Renal cortex interstitium (tissue), 11 donors: Measurements from ENCODE around the gene MCF2L. TPM values are rescaled to one million over a fixed set of nuclear protein-coding genes. Genes with fewer than 3 reads are reported as not detected.

Experiments used
- DNase-seq, 11 donors: peaks; one replicate each; pipeline ENCODE4 v3.0.0-alpha.2; 2013; ENCODE audit warnings: low read depth in 9 of 11, low spot score in 4 of 11; ENCODE audit errors: extremely low read depth in 1 of 11
- polyA plus RNA-seq, 3 donors: library from polyadenylated mRNA; unstranded; fragments of 120-200 nt; gene quantifications; one replicate each; pipeline ENCODE4 v1.2.1, GENCODE V29; 2013; ENCODE audit not compliant: insufficient read length in 3 of 3

The MCF2L gene
- polyA plus RNA-seq, 3 donors: 29.5 to 46.9 (median 34.9) TPM

DNA sequence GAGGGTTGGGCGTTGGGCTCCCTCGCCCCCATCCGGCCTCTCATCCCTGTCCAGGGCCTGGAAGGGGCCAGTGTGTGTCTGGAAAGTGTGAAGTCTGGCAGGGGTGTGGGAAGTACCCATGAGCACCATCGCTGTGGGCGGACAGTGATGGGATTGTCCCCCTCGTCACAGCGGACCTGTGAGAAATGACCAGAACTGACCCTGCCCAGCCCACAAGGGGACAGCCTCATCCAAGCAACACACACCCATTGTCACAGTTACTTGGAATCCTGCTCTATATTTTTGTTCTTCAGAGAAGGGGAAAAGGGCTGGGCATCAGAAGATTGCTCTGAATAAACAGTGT lies 18.6 kb downstream of the MCF2L start:
- DNase-seq: no peak

DNA sequence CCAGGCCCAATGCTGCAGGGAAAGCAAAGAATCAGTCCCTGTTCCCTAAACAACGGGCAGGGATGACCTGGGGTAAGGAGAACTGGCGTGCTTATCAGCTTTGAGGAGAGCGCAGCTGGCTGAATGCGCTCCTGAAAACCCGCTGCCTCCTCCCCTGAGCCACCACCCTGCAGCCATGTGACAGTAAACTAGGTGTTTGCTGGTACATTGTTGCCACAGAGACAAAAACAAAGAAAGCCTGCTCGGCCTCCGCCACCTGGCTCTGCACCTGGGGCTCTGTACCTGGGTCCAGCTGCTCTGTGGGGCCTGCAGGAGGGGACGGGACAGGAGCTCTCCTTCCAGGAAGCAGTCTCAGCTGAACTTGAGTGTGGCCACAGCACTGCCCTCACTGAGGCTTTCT lies 21.8 kb downstream of the MCF2L start:
- peak in 1 of 11 donors; percentile 58 for DNase-seq

DNA sequence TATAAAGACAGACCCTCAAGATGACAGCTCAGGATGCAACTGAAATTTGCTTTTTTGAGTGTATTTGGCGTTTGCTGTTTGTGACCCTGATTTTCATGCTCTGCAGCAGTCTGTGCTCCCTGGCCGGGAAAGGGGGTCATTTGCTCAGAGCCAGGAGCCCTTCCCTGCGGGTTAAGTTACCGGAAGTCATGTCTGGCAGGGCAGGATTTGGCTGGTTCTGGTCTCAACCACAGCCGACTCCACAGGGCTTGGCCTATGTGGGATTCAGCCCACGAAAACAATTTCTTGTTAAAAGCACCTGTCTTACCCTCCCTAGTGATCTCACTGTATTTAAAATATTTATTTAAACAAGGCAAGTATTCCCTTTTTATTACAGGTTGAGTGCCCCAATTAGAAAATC lies 22.6 kb downstream of the MCF2L start:
- DNase-seq: no peak

DNA sequence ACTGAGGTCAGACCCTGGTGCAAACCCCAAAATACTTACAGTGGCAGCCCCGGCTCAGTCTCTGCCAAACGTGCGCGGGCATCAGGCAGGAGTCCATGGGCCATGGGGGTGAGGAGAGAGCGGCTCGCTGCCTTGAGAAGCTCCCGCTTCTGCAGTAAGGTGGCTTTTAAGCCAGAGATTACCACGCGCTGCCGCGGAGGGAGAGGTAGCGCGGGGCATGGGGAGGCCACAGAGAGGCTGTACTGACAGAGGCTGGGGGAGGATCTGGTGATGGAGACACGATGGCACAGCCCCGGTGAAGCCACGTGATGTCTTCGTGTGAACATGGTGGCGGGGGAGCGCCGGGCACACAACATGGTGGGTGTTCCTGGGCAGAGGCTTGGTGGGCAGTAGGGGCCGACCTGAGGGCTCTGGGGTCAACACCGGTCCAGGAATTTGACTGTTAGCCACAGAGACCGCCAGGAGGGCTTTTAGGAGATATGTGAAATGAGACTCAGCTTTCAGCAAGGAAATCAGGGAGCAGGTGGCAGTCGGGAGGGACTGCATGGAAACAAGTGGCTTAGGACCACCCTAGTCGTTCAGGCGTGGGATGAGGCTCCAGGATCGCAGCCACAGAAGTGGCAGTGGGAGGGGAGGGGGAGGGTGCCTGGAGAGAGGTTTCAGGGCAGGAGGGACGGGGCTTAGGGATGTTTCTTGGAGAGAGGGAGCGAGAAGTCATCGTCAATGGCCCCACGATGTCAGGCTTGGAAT lies 24.1 kb downstream of the MCF2L start:
- DNase-seq: no peak

DNA sequence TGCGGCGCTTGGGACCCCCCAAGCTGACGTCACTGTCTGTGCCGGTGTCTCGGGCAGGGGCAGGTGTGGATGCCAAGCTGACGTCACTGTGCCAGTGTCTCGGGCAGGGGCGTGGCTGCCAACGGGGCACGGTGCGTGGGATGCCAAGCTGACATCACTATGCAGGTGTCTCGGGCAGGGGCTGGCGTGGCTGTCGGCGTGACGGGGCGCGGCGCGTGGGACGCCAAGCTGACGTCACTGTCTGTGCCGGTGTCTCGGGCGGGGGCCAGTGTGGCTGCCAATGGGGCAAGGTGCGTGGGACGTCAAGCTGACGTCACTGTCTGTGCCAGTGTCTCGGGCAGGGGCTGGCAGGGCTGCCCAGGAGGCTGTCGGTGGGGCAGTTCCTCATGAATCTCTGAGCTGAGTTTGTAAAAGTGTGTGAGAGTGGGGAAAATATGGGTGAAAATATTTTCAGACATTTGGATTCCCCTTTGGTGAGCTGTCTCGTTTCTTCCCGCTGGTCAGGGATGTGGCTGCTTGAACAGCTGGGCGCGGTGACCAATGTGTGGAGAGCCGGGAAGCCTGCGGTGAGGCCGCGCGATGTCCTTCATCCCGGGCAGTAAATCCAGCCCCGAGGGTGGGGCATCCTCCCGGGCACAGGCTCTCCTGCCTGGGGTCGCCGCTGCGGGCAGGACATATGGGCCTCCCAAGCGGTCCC lies 25.2 kb downstream of the MCF2L start:
- DNase-seq: no peak

DNA sequence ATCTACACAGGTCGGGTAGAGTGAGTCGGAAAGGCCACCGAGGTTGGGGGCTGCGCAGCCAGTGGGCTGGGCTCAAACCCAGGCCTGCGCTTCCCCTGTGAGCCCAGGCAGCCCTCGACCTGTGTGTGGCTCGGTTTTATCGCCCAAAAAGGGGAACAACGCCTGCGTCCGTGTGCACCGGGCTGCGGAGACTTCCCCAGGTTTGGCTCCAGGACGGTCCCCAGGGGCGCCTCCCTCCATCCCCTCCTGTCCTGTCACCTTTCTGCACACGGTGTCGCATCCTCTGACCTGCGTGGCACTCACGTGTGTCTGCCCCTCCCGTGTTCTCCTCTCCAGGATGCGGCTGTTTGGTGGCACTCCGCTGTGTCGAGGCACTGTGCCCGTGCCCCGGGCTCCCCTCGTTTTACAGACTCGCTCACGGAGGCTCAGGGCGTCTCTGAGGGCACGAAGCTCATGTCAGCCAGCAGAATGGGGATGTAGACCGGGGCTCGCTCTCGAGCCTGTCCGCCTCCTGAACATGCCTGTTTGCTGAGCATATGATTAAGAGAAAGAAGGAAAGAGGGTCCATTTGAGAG lies 25.9 kb downstream of the MCF2L start:
- DNase-seq: no peak

DNA sequence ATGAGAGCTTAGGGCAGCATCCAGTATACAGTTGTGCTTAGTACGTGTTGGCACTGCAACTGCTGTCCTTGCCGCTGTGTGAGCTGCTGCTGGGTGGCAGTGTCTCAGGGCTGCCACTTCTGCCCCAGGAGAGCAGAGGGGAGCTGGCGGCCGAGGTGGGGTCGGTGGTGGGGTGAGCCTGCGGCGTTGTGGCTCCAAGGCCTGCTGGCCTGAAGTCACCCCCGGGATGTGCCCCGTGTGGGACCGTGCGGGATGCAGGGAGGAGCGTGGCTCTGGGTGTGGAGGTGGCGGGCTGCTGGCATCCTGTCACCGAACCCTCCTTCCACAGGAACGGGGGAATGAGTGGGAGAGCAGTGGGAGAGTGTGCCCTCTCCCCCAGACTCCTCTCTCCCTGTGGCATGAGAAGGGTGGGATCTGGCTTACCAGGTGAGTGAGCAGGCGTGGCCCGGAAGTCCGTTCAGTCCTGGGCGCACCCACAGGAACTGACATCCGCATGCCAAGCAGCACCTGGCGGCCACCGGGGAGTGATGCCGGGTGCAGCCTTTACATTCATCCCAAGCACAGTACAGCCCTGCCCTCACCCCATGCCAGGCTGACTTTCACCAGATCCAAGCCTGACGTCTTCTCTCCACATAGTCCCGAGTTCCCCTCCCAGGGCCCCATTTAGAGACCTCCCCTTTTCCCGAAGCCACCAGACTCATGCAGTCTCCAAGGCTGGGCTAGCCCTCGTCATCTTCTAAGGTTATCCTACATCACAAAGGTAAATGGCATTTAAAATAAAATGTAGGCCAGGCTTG lies 26.6 kb downstream of the MCF2L start:
- DNase-seq: no peak

DNA sequence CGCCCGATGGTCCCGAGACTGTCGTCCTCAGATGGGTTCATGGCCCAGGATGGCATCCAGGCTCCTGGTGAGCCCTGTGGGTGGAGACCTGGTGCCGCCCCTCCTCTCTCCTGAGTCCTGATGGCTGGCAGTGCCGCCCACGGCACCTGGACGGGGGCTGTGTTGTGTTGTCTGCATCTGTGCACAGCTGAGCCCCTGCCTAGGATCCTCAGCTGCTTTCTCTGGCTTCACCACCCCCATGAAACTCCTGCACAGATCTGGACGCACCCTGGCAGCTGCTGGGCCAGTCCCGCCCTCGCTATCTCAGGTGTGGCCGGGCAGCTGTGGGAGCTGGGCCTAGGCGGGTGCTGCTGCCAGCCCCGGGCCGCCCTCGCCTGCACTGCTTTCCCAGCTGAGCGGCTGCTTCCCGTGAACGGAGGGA lies 27.7 kb downstream of the MCF2L start:
- DNase-seq: no peak

DNA sequence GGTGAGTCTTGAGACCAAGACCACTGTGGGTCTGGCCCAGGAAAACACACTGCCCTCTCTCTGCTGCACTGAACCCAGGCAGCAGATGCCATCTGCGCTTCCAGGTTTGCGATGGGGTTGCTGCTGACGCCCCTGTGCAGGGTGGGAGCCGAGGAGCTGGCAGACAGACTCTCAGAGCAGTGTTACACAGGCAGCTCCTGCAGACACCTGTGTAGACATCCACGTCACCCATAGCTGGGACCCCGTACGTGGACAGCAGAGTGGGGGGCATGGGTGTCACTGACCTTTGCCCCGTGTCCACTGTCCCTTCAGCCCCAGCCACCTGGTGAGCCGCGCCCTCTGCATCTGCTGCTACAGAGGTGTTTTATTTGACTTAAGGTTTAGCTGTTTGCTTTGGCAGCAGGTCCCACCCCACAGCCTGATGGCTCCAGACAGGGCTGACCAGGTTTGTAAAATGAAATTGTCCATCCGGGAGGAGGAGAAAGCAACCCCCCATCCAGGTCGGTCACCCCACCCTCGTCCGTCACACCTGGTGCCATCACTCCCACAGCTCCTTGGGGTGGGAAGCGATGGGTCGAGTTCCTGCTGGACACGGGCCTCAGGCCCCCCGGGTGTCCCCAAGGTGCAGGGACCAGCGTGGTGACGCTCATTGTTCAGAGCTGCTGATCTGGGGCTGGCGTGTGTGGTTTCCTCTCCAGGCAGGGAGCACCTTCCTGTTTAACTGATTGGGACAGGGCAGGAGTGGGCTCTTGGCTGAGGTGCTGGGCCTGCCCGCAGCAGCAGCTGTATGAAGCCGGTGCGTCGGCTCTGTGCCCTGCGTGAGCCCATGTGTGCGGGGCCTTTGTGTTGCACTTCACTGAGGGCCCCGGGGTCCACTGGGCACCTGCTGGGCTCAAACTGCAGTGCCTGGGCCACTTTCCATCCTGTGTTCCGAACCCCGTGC lies 28.4 kb downstream of the MCF2L start:
- DNase-seq: no peak

DNA sequence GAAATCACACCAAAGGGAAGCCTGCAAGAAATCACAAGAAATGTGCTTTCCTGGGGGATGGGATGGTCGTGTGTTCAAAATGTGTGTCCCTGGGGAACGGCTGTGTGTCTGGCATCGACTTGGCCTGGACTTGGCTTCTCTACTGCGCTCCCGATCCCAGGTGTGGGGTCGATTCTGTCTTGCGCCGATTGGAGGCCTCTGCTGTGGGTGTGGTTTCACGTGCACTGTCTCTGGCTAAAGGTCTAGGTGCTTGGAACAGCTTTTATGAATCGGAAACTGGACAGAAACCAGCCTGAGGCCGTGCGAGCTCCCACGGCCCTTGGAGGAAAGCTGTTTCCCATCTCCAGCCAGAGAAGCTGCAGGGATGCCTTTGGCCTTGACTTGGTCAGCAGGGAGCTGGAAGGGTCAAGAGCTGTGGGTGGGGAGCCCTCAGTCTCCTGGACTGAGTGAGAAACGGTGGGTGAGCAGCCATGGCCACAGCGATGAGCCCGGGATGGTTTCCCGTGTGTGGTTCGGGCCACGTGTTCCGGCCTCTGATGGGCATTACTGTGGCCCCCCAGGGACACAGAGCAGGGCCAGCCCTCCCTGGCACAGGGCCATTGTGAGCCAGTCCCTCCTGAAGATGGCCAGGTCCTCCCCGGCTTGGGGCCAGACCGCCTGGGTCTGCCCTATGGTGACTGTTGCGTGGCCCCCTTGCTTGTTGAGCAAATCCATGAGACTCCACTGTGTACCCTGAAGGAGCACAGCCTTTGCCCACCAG lies 29.7 kb downstream of the MCF2L start:
- DNase-seq: no peak

DNA sequence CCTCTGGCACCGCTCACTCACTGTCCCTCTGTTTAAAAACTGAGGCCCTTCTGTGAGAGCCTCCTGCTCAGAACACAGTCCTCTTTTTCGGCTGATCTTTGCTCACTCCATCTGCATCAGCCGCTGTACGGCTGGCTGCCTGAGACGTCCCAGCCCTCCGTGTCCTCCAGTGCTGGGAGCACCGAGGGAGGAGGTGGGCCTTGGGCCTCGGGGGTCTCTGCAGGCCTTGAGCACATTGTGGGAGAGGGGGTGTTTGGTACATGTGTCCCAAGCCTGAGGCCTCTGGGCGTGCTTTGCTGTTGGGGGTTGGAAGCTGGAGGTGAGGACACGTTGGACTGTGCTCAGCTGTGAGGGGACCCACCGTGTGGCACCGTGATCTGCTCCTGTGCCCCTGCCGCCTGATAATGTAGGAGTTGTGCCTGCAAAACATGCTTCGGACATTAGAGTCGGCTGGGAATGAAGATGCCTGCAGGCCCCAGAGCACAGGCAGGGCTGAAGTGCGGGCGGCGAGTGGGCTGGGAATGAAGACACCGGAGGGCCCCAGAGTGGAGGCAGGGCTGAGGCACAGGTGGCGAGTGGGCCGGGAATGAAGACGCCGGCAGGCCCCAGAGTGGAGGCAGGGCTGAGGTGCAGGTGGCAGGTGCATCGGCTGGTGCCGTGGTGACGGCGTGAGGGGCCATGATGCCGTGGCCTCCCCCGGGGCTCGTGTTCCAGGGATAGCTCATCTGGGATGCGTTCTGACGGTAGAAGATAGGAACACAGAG lies 30.6 kb downstream of the MCF2L start:
- no peak for DNase-seq

DNA sequence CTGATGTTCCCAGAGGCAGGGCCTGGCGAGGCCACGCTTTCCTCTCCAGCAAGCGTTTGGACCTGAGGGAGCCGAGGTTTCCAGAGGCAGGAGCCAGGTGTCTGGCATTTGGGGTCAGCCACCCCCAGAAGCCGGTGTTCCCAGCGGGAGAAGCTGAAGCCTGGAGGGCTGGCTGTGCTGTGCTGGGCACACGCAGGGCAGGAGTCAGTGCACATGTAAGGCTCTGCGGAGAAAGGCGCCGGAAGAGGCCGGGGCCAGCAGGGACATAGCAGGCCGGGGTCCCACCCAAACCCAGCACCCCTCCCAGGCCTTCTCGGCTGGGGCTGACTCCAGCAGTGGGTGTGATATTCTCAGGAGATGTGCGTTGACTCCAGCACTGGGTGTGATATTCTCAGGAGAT lies 31.6 kb downstream of the MCF2L start:
- DNase-seq: no peak

DNA sequence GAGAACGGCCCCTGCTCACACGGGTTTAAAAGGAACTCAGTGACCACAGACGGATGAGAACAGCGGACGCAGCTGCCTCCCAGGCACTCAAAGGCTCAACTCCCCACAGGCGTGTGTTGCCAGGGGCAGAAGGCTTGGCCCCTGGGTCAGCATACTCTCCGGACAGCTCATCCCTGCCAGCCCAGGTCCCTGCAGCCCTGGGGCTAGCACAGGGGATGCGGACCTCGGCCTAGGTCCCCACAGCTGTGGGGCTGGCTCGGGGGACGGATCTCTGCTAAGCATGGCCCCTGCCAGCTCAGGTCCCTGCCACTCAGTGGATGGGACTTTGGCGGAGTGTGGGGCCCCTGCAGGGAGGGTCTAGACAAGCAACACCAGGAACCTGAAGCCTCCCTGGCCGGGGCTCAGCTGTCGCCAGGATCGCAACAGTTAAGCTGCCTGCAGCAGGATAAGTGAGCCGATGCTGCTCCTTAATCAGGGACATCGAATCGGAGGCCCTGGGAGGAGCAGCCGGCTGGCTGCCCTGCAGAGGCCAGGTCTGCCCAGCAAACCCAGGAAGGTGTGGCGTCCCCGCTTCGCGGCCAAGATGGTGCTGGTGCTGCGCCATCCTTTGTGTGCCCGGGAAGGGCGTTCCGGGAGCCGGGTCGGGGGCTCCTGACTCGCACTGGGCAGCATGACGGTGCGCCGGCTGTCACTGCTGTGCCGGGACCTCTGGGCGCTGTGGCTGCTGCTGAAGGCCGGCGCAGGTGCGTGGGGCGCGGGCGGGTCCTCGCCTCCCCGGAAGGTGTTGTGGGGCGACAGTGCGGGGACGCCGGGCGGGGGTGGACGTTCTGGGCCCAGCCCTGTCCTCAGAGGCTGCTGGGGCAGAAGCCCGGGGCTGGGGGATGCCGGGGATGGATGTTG lies 32.5 kb downstream of the MCF2L start:
- peak in 10 of 11 donors; percentile 54 to 82 (median 76) for DNase-seq

DNA sequence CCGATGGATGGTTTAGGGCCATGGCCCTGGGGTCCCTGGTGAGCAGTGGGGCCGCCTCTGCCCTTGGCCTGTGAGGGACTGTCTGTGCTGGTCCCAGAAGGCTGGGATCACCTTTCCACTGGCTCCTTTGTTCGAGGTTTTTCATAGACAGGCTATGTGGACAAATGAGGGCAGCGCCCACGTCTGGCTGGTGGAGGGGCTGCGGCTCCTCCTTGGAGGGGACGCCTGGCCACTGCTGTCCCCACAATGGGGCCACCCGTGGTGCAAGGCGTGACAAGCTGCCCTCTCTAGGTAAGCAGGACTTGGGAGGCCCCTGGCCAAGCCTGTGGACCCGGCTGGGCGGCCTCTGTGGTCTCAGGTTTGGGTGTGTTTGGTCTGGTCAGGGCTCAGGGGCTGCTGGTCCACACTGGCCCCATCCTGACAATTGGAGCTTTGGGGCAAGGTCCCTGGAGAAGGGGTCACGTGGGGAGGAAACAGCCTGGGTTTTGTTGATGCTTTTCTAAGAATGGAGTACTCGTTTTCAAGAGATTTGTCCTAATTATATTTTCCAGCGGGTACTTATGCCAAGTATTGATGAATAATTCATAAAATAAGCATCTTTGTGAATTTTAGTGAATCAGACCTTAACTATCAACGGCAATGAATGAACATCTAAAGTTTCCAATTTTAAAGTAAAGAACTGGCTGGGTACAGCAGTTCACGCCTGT lies 33.3 kb downstream of the MCF2L start:
- DNase-seq: no peak

DNA sequence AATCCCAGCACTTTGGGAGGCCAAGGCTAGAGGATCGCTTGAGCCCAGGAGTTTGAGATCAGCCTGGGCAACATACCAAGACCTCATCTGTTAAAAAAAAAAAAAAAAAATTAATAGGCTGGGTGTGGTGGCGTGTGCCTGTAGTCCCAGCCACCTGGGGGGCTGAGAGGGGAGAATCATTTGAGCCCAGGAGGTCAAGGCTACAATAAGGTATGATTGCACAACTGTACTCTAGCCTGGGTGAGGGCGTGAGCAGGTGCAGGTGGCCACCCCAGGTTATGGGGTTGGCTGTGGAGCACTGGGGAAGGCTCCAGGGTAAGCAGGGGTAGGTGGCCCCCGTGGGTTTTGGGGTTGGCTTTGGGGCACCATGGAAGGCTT lies 33.9 kb downstream of the MCF2L start:
- DNase-seq: no peak

DNA sequence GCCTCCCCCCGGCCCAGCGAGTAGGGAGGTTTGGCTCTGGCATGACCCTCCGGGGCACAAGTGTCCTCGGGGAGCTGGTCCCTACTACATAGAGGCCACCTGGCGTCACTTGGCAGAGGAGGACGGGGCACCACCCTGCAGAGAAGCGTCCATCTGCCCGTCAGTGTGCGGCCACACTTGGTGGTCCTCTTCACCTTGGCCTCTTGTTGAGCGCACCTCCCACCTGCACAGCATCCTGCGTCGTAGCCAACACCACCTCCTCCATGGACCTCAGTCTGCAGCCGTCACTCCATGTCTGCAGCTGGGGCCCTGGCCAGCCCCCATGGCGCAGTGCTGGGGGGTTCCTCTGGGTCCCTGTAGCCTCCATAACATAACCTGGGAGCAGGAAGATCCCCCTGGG lies 35.1 kb downstream of the MCF2L start:
- DNase-seq: no peak
